Measurements from ENCODE around the gene C1orf226.
"Not testable (repeated sequence)": the region's sequence is repeated elsewhere in the genome, so short reads cannot be mapped to it uniquely, and the experiment has no call there.

Gene C1orf226

GRCh38 chr1:162381383-162381782 lies at the start of gene C1orf226:
TSS of gene C1orf226 (plus strand) at chr1:162381728. CDS start at chr1:162381902, 174 bp downstream.
- FAIRE-seq, result no peak

DNA sequence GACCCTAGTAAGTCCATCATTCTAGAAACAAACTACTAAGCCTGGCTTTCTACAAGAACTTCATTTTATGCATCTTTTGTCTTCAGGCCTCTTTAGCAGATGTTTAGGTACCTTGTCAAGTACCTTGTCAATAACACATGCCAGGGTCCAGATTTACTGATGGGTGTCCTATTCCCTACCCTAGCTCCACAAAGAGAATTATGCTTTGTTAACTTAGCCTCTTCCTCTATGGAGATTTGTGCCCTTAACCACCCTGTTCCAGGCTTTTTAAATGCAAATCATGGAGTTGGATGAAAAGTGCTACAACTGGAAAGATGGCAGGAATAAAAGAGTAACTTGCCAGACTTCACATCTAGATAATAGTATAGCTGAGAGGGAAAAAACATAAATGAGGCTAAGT lies 47.5 kb upstream of the C1orf226 start:
- no peak for FAIRE-seq

GRCh38 chr1:162335126-162335525 lies 46.4 kb upstream of the C1orf226 start:
- FAIRE-seq, result no peak

DNA sequence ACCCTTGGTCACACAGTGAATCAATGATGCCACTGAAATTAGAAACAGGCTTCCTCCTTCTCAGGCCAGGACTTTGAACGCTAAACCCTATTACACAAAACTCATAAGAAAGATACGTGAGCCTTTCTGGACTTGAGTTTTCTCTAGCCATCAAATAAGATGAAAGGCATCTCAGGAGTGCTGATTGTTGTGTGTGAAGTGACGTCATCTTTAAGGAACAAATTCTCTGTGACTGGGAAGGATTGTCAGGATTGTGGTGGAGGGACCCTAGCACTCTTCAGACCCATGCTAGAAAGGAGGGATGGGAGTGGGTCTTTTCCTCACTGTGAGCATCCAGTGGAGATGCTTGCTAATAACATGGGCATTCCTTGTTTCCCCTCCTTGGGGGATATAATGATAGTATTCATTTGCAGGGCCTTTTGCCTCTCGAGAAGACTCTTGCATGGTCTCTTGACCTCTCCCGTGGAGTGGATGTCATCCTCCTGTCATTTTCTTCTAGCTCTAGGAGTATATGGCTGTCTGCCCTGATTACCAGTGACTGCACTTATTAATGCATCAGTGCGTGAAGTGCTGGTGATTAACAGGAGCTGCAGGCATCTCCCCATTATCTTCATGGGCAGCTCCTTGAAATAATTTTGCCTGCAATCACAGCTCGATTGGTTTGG lies 44.8 kb upstream of the C1orf226 start:
- no peak for FAIRE-seq

DNA sequence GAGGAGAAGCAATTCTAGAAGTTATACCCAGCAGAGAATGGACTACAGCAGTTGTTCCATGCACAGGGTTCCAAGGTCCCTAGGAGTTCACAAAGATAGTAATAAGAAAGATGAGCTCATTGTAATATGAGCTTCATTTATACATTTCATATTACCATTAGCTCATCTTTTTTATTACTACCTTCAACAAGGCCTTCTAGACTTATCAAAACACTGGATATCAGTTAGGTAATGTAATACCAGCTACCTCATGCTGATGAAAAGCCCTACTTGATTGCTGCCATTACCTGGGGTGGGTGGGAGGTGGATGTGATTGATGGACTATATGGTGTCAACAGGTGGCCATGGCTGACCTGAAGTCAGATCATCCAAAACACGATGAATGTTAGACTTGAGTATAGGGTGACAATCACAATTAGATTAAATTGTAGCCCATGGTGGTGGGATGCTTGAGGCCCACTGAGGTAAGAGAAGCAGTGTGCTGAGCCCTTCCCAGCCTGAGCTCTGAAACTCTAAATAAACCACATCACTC lies 39.0 kb upstream of the C1orf226 start:
- FAIRE-seq, result no peak

GRCh38 chr1:162343470-162343869 lies 38.1 kb upstream of the C1orf226 start:
- FAIRE-seq, result no peak

DNA sequence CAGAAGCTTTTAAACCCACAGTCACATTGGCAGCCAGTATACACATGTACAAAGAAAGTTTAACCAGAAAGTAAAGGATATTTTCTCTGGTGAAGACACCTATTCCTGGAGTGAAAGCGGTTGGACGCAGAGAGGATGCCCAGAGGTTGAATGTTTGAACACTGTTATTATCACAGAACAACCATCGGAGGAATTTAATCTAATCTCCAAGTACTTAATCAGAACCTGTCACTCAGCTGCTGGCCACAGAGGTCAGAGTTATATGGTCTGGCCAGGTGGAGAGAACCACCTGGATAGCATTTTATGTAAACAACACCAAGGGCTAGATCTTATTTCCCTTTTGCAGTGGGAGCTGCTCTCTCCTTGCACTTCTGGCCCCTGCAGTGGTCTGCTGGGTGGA lies 34.2 kb upstream of the C1orf226 start:
- FAIRE-seq, result no peak

DNA sequence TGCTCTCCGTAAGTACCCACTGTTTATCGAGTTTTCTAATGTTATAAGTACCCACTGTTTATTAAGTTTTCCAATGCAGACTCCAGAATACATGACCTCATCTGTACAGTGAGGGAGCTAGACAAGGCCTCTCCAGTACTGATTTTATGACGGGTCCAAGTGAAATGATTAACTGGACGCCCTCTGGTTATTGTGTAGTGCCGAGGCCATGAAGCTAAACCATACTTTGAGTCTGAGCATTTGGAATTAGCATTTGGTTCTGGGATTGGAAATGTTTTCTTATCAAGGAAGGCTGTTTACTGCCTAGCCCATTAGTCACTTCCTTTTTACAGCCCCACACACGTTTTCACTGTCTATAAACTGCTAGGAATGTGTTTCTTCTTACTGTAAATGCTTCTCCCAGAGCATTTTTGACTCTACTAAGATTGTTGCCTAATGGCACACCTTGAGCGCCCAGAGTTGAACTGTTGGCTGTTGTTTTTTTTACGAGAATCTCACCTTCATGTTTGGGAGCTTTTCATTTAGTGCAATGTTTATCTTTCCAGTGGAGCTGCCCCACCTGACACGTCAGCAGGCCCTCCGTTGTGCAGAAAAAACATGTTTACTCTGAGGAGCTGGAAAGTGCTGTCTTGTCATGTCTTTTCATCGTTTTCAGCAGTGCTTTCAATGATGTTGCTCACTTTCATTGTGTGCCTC lies 31.7 kb upstream of the C1orf226 start:
- no peak for FAIRE-seq

DNA sequence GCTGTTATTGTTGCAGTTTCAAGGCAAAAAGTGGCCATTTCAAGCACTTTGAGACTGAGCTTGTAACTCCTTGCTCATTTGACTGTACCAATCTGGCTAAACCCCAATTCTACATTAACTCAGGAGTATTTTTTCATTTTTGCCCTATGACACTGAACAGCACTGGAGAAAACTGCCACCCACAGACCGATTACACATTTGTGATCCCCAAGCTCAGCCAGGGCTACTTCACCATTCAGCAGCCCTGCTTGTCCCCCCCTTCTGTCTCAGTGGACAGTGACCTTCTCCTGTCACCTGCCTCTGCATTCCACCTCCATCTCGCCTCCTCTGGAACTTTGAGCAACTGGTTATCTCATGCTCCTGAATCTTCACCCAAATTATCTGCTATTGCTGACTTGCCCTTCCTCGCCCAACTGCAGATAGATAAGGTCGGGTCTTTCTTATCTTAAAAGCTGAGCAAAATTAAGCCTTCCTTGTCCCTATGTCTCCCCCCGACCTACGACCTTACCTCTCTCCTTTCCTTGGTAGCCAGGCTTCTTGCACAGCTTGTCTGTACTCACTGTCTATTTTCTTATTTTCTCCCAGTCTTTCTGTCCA lies 30.2 kb upstream of the C1orf226 start:
- no peak for FAIRE-seq

GRCh38 chr1:162351874-162352273 lies 29.7 kb upstream of the C1orf226 start:
- not testable (repeated sequence) for FAIRE-seq

DNA sequence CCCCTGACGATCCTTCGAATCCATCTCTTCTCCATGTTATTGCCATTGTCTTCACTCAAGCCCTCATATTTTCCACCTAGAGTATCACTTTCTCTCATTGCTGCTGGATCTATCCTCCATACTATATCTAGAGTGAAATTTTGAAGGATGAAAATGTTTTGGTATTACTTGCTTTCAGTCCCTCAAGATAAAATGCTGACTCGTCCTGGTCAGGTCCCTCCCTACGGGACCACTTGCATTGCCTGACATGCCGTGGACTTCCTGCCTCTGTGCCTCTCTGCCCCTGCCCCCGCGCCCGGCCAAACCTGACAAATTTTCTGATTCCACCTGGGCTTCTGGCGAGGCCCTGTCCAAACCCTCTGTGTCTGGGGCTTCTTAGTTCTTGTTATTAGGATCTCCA lies 28.4 kb upstream of the C1orf226 start:
- FAIRE-seq, result no peak

DNA sequence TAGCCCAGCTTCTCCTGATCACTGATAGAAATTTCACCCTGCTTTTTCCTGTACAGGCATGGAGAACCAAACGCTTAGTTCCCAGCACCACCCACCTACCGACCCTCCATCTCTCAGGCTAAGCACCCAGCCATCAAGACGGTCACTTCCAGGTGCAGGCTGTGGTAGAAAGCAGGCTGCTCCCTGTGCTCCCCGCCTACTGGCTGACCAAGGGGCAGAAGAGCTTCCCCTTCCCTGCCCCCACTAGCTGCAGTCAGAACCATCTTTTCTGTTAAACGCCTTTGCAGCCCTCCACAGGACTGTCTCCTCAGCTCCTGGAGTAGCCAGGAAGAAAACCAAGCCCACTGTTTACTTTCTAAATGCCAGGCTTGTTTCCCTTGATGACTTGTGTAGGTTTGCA lies 27.8 kb upstream of the C1orf226 start:
- no peak for FAIRE-seq

DNA sequence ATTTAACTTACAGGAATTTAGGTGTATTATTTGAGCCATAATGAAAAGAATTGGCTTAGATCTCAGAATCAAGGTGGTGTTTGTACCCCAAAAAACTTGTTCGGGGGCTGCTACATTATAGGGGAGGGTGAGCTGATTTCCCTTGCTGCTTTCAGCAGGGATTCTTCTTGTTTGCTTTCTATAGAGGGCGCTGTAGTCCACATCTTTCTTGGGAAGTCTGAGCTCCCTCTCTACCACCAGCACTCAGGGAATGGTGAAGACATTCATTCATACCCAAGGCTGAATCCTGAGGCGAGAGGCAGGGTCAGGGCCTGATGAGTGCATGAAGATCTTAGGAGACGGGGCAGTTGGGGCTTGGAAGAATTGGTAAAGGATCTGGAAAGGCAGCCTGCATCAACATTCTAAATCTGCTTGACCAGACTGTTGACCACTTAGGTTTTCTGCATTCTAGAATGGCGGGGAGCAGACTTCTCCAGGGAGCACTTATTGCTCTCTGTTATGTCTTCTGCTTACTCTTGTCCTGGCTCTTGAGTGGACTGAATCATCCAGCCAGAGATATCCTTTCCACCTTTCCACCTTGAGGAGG lies 23.8 kb upstream of the C1orf226 start:
- no peak for FAIRE-seq

DNA sequence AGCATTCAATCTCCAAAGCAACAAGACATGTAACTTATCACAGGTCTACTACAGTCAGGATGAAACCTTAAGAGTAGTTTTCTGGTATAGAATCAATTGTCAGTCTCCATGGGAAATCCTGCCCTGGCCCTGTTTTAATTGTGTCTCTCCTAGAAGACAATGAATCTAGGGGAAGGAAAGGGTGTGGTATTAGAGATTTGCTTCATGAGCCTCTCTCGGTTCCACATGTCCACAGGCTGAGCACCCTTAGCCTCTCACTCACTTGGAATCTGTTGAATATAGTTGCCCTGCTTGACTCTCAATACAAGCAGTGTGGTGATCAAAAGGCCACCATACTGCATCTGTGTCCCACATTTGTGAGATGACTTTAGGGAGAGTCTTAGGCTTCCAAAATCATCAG lies 22.6 kb upstream of the C1orf226 start:
- FAIRE-seq, result no peak

DNA sequence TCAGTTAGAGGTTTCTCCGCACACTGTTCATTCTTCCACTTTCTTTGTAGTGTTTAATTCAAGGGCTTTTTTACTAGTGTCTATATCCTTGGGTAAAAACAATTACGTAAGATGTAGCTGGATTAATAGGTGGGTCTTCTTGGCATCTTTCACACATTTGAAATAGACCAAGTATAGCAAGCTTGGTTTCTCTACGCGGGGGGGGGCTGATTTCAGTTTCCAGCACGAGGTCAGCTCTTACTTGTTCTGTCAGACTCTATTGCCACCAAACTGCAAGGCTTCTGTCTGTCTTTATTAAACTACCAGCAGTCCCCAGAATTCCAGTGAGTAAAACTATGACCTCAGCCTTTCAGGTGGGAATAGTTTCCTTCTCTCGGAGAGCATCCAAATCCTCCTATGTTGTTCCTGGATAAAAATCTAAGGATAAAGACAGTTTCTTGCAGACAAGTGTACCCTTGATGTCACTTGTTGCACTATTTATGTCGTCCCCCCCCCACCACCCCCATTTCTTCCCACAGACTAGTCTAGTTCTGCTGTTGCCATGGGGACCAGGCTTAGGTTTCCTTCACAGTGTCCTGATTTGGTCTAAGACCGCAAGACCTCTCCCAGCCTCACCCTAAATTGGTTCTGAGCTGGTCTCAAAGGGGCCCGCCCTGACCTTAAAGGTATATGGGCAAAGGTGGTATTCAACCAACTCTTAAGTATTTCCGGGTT lies 21.8 kb upstream of the C1orf226 start:
- FAIRE-seq, result no peak

DNA sequence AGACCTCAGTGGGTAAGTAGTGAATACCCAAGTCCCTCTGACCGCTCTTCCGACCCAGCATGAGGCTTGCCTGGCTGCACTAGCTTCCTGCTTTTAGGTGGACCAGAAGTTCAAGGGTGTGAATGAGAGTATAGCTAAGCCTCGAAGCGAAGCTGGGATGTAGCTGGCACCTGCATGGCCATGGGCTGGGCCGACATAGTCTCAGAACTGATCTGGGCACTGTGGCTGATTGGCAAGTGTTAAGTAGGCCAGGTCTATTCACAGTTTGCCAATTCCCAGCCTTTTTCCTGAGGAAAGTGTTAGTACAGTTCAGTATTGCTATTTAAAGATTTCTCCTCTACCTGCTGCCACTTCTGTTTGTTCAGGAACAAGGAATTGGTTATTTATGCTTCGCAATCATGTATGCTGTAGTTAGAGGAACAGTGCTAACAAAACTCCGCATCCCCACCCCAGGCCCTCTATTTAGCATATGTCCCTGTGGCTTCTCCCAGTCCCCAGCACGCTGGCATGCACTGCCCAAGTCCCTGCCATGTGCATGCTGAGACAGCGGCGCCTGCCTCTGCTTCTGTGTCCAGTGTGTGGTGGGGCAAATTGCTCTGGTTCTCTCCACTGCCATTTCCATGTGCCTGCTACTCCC lies 21.2 kb upstream of the C1orf226 start:
- no peak for FAIRE-seq

GRCh38 chr1:162360874-162361260 lies 20.7 kb upstream of the C1orf226 start:
- FAIRE-seq, result no peak

GRCh38 chr1:162361349-162361748 lies 20.2 kb upstream of the C1orf226 start:
- no peak for FAIRE-seq

GRCh38 chr1:162363823-162364222 lies 17.7 kb upstream of the C1orf226 start:
- no peak for FAIRE-seq

DNA sequence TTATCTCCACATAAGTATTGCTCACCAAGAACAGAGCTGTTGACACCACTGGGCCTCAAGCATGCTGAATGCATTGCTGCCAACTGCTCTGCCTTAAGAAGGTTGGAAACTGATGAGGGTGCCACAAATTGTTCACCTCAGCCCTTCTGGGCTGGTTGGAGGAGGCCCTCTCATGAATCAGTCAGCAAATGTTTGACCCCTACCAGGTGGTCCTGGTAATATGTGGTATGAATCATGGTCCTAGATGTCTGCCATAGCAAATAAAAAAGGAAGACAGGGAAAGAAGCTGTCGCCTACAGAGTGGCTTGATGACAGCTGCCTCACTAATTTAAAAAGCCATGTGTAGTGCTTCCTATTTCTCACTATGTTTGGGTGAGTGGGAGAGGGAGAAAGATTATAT lies 17.0 kb upstream of the C1orf226 start:
- no peak for FAIRE-seq

DNA sequence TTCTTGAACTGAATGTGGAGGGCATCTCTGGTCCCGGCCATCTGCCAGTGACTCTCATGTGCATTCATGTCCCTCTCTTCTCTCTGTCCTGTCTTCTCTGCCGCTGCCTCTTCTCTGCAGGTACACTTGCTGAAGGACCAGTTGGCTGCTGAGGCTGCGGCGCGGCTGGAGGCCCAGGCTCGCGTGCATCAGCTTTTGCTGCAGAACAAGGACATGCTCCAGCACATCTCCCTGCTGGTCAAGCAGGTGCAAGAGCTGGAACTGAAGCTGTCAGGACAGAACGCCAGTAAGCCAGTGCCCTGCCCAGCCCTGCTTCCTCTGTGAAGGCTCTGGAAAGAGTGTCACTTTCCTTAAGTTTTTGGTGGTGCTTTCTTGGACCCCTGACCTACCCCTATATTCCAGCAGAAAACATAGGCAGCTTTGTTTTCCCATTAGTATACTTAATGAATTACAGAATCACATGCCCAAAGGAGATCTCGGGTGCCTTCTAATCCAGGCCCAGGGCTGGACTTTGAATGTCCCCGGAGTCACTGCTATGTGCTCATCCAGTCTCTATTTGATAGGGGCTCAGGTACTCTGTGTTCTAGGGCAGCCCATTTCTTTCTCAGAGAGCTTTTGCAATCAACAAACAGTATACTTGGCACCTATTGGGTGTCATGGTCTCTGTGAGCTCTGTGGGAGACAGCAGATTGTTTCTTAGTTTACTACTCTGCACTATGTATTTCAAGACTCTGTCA lies 16.1 kb upstream of the C1orf226 start:
- FAIRE-seq, result no peak

DNA sequence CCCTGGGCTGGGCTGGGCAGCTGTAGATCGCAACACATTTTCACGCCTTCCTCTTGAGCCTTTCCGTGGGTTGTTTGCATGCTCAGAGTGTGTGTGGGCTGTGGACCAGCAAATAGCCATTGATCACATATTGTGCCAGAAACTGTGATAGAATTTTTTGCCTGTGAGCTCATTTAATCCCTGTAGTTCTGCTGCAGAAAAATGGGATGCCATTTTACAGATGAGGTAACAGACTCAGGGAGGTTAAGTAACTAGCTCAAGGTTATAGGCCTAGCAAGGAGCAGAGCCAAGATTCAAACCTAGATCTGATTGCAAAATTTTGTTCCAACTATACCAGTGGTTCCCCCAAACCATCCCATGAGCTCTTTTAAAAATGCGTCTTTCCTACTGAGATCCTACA lies 15.4 kb upstream of the C1orf226 start:
- no peak for FAIRE-seq
